GM21529 (cell line): ENCODE data around the gene ZNF555.
"Not testable (repeated sequence)": the region's sequence is repeated elsewhere in the genome, so short reads cannot be mapped to it uniquely, and the experiment has no call there.

Source experiments
- ATAC-seq: cut with Tn5 transposase; IDR thresholded peaks from one replicate; pipeline ENCODE4 v1.9.1; 2021; ENCODE audit not compliant: unreplicated experiment

ZNF555 gene

DNA sequence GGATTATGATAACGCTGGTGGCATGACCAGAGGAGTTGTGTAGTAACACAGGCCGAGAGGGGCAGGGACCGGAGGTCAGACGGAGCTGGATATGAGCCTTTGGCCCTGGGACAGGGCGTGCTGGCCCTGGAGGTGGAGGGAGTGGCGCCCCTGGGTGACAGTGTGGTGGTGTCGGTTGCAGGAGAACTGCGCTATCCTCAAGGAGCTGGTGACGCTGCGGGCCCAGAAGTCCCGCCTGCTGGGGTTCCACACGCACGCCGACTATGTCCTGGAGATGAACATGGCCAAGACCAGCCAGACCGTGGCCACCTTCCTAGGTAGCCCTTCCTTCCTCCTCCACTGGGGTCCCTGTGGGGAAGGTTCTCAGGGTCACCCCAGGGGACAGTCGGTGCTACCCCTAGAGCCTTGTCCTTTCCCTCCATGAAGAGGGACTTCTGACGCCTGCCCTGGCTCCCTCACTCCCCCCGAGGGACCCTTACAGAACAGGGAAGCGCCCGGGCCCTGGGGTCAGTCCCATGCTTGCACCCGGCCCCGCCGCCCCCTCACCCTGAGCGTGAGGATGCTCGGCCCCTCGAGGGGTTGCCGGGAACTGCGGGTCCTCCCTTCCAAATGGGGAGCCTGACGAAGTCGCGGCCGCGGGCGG, 34.4 kb upstream of the ZNF555 start:
- ATAC-seq: no peak

- no peak for ATAC-seq
Measured at GRCh38 chr19:2807379-2808128, 33.7 kb upstream of the ZNF555 start.

DNA sequence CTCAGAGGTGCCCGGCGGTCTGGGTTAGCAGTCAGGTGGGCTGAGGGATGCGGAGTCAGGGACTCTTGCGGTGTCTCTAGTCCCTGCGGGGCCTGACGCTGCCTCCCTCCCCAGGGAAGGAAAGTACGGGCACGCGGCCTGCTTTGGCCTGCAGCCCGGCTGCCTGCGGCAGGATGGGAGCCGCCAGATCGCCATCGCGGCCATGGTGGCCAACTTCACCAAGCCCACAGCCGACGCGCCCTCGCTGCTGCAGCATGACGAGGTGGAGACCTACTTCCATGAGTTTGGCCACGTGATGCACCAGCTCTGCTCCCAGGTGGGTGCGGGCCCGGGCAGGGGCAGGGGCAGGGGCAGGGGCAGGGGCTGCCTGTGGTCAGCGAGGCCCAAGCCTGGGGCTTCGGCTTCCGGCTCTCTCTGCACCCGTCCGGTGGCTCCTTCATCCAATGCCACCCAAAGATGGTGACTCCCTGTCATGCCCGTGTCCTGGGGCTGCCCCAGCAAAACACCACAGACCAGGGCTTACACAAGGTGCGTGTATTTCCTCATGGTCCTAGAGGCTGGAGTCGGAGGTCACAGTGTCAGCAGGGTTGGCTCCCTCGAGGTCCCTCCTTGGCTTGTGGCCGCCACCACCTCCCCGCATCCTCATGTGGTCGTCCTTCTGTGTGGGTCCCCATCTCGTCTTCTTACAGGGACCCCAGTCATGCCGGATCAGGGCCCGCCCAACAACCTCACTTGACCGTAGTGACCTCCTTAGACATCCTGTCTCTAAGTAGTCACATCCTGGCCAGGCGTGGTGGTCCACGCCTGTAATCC, 32.9 kb upstream of the ZNF555 start:
- ATAC-seq: no peak

DNA sequence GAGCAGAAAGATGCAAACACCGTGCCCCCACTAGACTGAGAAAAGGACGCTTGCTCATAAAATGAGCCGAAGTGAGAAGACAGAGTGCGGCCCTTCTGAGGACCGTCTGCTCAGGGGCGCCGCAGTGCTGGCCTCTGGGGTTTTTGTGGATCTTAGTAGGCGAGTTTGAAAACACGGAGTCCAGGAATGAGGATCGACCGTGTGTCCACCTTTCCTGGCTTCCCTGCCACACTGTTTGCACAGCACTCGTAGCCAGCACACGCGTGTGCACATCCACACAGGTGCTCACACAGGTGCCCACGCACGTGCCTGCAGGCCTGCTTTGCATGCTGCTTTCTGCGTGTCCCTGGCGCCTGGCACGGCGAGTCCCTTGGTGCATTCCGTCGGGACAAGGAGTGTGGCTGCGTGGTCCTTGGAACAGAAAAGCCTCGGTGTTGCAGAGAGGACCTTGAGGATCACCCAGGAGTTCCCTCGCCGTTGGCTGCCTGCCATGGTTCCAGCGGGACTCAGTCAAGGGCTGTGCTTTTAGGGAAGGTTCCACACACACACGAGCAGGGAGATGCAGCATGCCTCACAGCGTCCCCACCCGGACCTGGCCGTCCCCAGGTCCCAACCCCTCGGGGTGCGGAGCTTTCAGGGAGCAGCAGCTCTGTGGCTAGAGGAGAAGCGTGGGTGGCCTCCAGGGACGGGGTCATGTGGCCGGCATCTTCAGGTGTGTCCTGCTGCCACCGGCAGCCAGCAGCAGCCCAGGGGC, 31.7 kb upstream of the ZNF555 start:
- ATAC-seq: no peak

DNA sequence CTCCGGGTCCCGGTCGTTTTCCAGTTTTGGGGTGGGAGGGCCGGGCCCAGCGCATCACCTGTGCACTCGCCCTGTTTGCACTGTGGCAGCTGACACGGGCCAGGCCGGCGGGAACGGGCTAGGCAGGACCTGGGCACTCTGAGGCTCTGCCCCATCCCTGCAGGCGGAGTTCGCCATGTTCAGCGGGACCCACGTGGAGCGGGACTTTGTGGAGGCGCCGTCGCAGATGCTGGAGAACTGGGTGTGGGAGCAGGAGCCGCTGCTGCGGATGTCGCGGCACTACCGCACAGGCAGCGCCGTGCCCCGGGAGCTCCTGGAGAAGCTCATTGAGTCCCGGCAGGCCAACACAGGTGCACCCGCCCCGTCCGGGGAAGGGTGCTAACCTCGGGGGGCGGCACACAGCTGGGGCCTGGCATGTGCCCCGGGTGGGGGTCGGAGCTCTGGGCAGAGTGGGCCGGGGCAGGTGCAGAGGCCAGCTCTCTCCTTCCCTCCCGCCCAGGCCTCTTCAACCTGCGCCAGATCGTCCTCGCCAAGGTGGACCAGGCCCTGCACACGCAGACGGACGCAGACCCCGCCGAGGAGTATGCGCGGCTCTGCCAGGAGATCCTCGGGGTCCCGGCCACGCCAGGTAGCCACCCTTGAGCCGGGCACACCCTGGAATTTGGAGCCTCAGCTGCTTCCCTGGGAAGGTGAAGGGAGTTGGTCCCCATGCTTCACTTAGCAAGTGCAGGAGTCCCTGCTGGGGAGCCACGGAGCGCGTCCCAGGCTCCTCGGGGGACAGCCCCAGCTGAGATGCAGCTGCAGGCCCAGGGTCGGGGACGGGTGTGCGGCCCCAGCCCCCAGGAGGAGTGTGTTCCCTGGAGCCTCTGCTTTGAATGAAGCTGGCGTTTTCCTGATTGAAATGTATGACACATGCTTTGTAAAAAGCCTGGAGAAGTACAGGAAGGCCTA, 30.9 kb upstream of the ZNF555 start:
- ATAC-seq: no peak

- ATAC-seq: no peak
Measured at GRCh38 chr19:2811221-2811722, 30.0 kb upstream of the ZNF555 start.

GRCh38 chr19:2811735-2812413, 29.4 kb upstream of the ZNF555 start:
- ATAC-seq: no peak

DNA sequence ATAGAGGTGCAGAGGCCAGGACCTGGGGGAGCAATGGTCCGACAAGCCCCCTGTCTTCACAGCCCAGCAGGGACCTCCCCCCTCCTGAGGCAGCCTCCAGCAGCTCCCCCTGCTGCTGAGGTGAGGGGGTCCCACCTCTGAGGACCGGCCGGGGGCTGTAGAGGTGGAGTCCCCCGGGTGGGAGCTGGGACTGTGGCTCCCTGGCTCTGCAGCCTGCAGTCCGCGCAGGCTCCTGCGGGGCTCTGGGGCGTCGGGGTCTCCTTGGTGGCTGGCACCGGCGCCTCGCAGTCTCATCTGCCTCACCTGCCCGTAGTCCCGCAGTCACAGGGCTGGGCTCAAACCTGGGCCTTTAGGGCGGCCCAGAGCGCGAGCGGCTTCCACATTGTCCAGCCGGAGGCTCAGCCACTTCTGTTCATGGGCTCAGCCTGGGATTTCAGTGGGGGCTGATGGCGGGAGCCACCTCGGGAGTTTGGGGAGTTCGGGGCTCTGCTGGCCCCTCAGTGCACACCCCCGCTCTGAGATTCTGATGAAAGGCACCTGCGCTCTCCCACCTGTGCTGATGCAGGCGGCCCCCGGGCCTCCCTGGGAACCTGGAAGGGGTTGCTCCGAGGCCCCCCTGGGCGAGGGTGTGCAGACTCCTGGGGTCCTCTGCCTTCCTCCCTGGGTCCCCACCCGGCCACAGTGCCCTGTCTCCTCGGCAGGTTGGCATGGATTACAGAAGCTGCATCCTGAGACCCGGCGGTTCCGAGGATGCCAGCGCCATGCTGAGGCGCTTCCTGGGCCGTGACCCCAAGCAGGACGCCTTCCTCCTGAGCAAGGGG, 28.7 kb upstream of the ZNF555 start:
- ATAC-seq: no peak

DNA sequence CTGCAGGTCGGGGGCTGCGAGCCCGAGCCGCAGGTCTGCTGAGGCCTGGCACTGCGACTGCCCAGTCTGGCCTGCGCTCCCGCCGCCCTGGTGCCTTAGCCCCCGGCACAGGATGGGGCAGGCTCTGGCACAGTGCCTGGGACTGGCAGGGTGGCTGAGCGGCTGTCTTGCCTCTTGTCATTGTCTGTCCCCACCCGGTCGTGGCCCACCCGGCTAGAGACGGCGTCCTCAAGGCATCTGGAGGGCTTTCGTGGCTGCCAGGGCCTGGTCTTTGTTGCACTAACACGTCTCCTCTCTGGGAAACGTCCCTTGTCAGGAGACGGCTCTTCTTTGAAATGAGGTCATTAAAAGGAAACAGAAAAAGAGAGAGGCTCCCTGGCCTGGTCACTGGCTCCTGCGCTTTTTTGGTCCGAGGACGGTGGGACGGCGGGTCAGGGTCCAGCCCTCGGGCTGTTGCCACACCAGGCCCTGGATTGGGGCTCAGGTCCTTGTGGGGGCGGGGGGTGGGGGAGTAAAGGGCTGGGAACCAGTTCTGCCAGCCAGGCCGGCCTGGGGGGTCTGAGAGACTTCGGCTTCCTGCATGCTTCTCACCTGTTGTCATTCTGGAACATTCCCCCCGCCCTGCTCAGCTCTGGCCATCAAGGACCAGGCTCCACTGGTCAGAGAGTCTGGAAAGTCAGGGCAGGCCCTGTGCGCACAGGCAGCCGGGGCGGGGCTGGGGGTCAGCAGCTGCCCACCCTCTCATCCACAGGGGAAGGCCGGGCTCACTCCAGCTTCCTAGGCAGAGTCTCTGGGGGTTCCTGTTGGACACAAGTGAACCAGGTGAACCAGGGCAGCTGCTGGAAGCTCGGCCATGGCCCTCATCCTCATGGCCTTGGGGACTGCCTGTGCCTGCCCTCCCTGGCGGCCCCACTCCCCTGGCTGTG, 27.8 kb upstream of the ZNF555 start:
- ATAC-seq: no peak

- no peak for ATAC-seq
Measured at GRCh38 chr19:2814426-2814825, 26.8 kb upstream of the ZNF555 start.

- ATAC-seq: no peak
Measured at GRCh38 chr19:2815191-2815614, 26.1 kb upstream of the ZNF555 start.

DNA sequence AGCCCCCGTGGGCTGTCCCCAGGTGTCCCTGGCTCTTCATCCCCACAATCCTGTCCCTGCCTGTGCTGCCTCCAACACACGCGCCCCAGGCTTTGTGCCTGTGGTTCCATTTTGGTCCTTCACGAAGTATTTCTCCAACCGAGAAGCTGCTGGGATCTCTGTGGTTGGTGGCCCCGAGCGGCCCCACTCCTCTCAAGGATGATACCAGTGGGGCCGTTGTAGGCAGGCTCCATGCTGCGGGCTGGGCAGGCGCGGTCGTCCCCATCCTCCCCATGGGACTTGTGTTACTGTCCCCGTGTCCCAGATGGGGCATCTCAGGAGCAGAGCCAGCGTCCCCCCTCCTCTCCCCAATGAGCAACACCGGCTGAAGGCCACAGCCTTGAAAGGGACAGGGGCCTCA, 25.4 kb upstream of the ZNF555 start:
- ATAC-seq: no peak

- no peak for ATAC-seq
Measured at GRCh38 chr19:2816641-2817040, 24.6 kb upstream of the ZNF555 start.

GRCh38 chr19:2817237-2817829, 23.9 kb upstream of the ZNF555 start:
- not testable (repeated sequence) for ATAC-seq

GRCh38 chr19:2819540-2820111, 21.6 kb upstream of the ZNF555 start, which contains the start of gene ZNF554:
TSS of gene ZNF554 (plus strand) at chr19:2819868. CDS start at chr19:2820072, 204 bp downstream.
- peak; percentile 89 for ATAC-seq

DNA sequence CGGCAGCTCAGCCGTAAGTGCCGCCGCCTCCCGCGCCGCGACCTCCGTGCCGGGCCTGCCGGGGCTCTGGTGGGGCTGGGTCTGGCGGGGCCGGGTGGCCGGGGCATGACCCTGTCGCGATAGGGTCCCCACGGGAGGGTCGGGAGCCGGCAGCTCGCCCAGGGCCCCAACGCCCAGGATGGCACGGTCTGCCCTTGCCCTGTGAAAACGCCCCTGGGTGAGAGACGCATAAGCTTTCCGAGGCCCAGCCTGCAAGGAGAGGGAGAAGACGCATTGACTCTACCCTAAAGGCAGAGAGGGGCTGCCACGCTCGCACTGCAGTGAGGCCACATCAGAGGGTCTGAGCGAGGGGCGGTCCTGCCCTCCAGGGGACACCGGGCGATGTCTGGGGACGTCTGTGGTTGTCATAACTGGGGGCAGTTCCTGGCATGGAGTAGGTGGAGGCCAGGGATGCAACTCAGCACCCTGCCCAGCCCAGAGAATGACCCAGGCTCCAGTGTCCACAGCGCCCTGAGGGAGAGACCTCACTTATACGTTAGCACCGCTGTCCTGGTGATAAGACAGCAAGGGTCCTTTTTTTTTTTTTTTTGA, 21.1 kb upstream of the ZNF555 start:
- ATAC-seq: peak; percentile 17
